Mucosa of stomach (tissue), 1 donor: ENCODE results near the gene STPG1.

Source experiments
- H3K27me3 ChIP-seq: one replicate; pipeline ENCODE4 v1.7.0; 2013; ENCODE audit warnings: mild to moderate bottlenecking, low read length; ENCODE audit not compliant: control insufficient read depth, insufficient read depth
- H3K36me3 ChIP-seq: one replicate; pipeline ENCODE4 v1.7.0; 2013; ENCODE audit warnings: low read length; ENCODE audit not compliant: control insufficient read depth, insufficient read depth
- H3K4me1 ChIP-seq: one replicate; pipeline ENCODE4 v1.7.0; 2013; ENCODE audit warnings: mild to moderate bottlenecking, low read length; ENCODE audit not compliant: control insufficient read depth, insufficient read depth
- H3K4me3 ChIP-seq: one replicate; pipeline ENCODE4 v1.7.0; 2013; ENCODE audit warnings: low read length
- H3K9ac ChIP-seq: one replicate; pipeline ENCODE4 v1.7.0; 2013; ENCODE audit warnings: mild to moderate bottlenecking, low read length, moderate library complexity
- H3K9me3 ChIP-seq: one replicate; pipeline ENCODE4 v1.7.0; 2013; ENCODE audit warnings: mild to moderate bottlenecking, low read length, moderate library complexity; ENCODE audit not compliant: control insufficient read depth
- donor health status: Pancreatic carcinoma.

The STPG1 gene

DNA sequence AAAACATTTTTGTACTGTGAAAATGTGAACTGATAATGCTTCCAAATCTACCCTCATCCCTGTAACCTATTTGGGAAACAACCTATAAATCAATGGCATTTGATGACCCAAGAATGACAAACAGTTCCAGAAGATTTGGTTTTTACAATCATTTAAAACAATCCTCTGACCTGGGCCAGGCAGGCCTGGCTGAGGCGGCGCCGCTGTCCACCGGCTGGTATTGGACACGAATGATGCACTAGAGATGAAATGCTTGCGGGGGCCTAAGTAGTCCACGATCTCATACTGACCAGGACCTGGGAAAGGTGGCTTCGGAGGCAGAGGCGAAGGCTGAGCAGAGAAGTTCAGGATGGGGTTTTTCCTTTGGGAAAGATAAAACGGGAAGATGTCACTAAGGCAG, 52.9 kb downstream of the STPG1 start:
- no peaks in the 10 kb centered on the region for H3K9me3 ChIP-seq
- H3K27me3 ChIP-seq = no peaks in the 10 kb centered on the region
- H3K4me1 ChIP-seq = peaks cover 7% of the 10 kb centered on the region
- no peak overlapping the region for H3K9ac ChIP-seq
- H3K4me3 ChIP-seq = no peak overlapping the region
- H3K36me3 ChIP-seq = peaks cover 4% of the 10 kb centered on the region

DNA sequence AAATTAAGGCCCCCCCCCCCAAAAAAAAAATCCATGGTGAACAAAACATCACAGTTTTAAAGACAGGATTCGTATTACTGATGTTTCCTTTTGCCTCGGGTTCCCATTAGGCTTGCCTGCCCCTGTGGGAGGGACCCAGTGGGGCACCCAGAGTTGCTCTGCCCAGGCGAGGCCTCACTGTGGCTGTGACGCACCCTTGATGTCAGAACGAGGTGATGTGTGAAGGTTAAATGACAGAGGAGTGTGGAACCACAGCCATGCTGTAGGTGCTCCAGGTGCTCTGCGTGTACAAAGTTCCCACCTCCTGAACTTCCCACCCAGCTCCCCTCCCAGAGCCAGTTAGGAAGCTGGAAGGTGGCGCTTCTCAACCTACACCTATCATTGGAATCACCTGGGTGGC, 56.5 kb downstream of the STPG1 start:
- H3K9ac ChIP-seq = no peak overlapping the region
- no peaks in the 10 kb centered on the region for H3K27me3 ChIP-seq
- H3K4me1 ChIP-seq = no peaks in the 10 kb centered on the region
- H3K4me3 ChIP-seq = no peak overlapping the region
- no peaks in the 10 kb centered on the region for H3K9me3 ChIP-seq
- H3K36me3 ChIP-seq = peaks cover 4% of the 10 kb centered on the region

DNA sequence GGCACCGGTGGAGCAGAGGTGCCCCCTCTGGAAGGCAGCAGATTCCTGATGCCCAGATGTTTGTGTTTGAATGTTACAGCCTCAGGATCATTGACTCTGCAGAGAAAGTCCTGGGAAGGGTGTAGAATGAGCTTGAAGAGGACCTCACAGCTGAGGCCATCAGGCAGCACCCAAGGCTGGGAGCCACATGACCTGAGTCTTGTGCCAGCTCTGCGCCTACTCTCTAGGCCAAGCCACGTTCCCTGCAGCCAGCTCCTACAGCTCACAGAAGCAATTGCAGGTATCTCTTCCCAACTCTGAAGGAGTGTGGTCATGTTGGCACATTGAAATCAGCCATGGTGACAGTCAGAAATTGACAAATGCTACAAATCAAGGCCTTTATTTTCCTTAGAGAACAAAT, 58.1 kb downstream of the STPG1 start:
- no peaks in the 10 kb centered on the region for H3K4me1 ChIP-seq
- no peak overlapping the region for H3K4me3 ChIP-seq
- H3K9ac ChIP-seq = no peak overlapping the region
- no peaks in the 10 kb centered on the region for H3K9me3 ChIP-seq
- no peaks in the 10 kb centered on the region for H3K27me3 ChIP-seq
- peaks cover 4% of the 10 kb centered on the region for H3K36me3 ChIP-seq

DNA sequence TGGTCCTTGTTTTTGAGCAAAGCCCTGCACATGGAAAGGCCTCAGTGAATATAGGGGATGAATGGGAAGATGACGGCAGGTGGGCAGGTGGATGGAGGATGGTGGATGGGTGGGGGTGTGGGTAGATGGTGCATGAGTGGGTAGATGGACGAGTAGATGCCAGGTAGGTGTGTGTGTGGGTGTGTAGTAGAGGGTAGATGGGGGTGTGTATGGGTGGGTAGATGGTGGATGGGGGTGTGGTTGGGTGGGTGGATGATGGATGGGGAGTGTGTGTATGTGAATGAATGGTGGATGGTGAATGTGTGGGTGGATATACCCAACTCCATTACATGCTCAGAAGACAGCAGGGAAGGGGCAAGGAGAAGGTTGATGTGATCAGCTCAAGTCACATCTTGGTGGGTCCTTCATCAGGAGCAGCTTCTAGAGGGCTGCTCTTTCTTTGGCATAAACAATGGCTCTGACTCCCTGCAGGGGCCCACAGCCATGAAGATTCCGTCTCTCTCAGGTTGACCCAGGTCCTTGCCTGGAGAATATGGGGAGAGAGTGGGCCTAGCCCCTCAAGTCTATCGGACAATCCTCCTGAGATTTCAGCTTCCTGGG, 60.2 kb downstream of the STPG1 start:
- H3K36me3 ChIP-seq = no peaks in the 10 kb centered on the region
- no peaks in the 10 kb centered on the region for H3K9me3 ChIP-seq
- no peak overlapping the region for H3K9ac ChIP-seq
- no peaks in the 10 kb centered on the region for H3K4me1 ChIP-seq
- no peak overlapping the region for H3K4me3 ChIP-seq
- no peaks in the 10 kb centered on the region for H3K27me3 ChIP-seq

DNA sequence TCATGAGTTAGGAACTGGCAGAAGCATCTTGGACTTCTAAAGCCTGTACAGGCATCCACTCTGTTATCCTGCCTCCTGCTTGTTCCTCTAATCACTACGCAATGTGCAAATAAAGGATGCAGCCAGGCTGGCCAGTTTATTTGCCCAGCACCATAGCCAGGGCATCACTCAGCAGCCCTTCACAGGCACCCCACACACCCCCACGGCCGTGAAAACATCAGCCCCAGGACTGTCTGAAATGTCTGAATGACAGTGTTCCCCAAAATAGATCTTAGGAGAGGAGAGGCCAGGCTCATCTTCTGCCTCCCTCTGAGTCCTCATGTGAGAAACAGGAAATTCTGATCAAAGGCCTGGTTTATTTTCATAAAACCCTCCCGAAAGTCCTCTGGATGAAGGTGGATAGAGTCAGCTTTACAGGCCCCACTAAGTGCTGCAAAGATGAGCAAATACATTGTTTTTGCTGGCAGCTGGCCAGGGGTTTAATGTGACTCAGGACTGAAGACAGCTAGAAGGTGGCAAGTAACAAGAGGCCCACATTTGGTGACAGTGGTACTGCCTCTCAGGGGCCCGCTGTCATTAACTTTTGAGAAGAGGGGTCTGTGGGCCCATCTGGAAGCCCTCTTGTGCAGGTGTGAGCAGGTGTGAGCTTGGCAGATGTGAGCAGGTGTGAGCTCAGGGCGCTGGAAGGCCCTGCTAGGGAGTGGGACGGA, 61.5 kb downstream of the STPG1 start:
- Histone ChIP-seq H3K36me3 (no peaks in the 10 kb centered on the region), H3K9ac (no peak overlapping the region), H3K9me3 (no peaks in the 10 kb centered on the region), H3K4me3 (no peak overlapping the region), H3K4me1 (no peaks in the 10 kb centered on the region), H3K27me3 (no peaks in the 10 kb centered on the region)

DNA sequence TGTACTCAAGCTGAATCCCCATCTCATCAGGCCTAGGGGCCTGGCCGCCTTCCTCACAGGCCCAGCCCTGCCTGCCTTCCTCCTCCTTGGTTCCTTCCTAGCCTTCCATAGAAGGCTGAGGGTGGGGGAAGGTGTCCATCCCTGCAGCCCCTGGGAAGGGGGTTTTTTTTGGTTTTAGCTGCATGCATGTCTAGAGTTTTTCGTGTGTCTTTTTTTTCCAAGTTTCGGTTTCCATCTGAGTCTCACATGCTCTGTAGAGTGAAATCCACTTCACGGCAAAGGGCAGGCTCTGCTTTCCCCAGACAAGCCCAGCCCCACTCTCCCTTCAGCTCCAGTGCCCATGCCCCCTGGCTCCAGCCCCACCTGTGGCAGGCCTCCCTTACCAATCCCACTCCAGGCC, 62.3 kb downstream of the STPG1 start:
- Histone ChIP-seq H3K9ac (no peak overlapping the region), H3K9me3 (no peaks in the 10 kb centered on the region), H3K27me3 (no peaks in the 10 kb centered on the region), H3K4me3 (no peak overlapping the region), H3K4me1 (no peaks in the 10 kb centered on the region), H3K36me3 (no peaks in the 10 kb centered on the region)

DNA sequence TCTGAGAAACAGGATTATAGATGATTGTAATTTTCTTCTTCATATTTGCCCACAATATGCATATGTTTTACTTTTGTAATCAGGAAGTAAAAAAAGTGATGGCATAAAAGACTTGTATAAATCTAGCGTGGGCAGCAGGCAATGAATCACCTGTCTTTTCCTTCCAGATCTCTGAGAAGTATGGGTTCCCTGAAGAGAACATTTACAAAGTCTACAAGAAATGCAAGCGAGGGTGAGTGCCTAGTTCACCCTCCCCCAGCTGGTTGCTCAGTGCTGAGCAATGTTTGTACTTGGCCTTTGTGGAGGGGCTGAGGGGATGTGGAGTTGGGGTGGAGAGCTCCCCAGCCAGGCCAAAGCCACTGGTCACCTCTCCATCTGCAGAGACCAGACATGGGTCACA, 63.7 kb downstream of the STPG1 start:
- no peaks in the 10 kb centered on the region for H3K36me3 ChIP-seq
- no peak overlapping the region for H3K4me3 ChIP-seq
- no peaks in the 10 kb centered on the region for H3K27me3 ChIP-seq
- no peaks in the 10 kb centered on the region for H3K9me3 ChIP-seq
- no peak overlapping the region for H3K9ac ChIP-seq
- H3K4me1 ChIP-seq = no peaks in the 10 kb centered on the region

DNA sequence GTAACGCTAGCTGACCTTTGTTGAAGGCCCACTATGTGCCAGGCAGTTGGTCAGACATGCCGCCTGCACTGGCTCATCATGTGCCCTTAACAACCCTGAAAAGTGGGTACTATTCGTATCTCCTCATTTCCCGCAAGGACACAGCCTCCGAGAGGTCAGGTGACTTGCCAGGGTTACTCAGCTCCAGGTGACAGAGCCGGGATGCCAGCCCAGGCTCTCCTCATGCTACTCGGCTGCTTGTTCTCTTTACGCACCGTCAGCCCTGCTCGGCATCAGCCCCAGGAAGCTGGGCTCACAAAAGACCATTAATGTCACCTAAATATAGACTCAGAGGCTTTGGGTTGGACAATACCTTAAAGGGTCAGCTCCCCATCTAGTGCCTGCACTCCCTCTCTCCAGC, 65.4 kb downstream of the STPG1 start:
- no peaks in the 10 kb centered on the region for H3K27me3 ChIP-seq
- no peak overlapping the region for H3K9ac ChIP-seq
- H3K4me3 ChIP-seq = no peak overlapping the region
- H3K4me1 ChIP-seq = no peaks in the 10 kb centered on the region
- no peaks in the 10 kb centered on the region for H3K36me3 ChIP-seq
- H3K9me3 ChIP-seq = no peaks in the 10 kb centered on the region

DNA sequence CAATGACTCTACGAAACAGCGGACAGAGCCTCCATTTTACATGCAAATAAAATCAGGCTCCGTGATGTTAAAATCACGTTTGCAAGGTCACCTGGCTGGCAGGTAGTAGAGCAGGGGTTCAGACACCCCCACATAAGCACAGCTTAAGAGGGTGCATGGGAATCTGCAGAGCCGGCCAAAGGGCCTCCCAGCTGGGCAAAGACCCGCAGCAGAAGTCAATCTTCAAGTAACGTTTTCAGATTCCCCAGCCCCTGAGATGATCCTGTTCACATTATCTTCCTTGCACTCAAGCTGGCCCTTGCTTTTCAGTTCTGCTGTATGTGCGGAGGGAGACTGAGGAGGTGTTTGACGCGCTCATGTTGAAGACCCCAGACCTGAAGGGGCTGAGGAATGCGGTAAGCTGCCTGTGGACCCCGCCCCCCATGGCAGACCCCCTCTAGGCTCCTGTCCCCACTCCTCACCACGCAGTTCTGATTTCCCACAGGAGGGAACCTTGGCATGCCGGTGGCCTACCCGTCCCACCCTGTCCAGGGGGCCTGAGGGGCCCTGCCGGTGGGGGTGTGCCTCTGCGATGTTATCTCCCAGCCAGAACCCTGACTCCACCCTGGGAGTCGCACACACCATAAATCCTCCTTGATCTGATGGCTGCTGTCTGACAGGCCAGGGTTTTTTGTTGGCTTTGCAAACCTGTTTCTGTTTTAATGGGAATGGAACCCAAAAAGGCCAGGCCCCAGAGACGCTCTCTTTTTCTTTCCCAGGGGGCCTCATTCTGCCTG, 66.2 kb downstream of the STPG1 start:
- Histone ChIP-seq H3K4me3 (no peak overlapping the region), H3K36me3 (no peaks in the 10 kb centered on the region), H3K9me3 (no peaks in the 10 kb centered on the region)

DNA sequence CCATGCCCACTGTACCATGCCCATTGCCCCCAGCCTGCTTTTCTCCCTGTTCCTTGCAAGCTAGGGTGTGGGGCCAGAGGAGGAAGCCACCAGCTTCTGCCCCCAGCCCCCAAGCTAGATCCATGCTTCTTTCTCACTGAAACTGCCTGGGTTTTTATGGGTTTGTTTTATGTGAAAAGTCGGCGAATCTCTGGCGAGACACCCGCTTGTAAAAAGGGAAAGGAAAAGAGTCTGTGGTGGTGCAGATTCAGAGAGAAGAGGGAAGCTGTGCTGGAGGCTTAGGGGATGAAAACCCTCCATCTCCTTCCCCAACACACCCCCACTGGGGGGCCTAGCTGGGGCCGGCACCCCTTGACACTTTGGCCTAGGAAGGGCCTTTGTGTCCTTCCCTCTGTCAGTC, 68.2 kb downstream of the STPG1 start:
- Histone ChIP-seq H3K4me1 (no peaks in the 10 kb centered on the region), H3K27me3 (no peaks in the 10 kb centered on the region), H3K9me3 (no peaks in the 10 kb centered on the region), H3K36me3 (no peaks in the 10 kb centered on the region), H3K4me3 (no peak overlapping the region), H3K9ac (no peak overlapping the region)

More for the DNA sequence above, 66.2 kb downstream of the STPG1 start:
- no peaks in the 10 kb centered on the region for H3K27me3 ChIP-seq
- H3K4me1 ChIP-seq = no peaks in the 10 kb centered on the region
- no peak overlapping the region for H3K9ac ChIP-seq

DNA sequence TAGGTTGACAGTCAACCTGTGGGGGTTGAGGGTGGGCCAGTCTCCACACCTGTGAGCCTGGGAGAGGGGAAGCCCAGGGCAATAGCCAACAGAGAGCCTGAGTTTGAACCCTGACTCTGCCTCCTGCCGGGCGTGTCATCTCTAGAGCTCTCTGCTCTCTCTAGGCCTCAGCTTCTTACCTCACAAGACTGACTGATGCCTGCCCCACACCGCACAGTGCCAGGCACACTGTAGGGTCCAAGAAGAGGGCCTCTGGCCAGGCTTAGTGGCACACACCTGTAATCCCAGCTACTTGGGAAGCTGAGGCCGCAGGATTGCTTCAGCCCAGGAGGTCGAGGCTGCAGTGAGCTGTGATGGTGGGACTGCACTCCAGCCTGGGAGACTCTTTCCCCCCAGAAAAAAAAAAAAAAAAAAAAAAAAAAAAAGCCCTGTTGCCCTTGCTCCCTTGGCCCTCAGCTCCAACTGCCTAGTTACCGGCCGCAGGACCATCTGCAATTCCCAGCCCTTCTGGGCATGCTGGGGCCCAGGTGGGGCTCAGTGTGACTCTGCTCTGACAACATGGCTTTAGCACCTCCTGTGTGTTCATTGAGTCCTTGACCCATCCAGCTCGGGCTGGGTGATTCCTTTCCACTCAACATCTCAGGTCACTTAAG, 69.4 kb downstream of the STPG1 start:
- Histone ChIP-seq H3K27me3 (no peaks in the 10 kb centered on the region), H3K36me3 (no peaks in the 10 kb centered on the region), H3K9me3 (no peaks in the 10 kb centered on the region), H3K4me1 (no peaks in the 10 kb centered on the region), H3K4me3 (no peak overlapping the region), H3K9ac (no peak overlapping the region)
